IgD-negative memory B cell (primary cell): ENCODE data around the gene TMEM165. TPM values are rescaled to one million over a fixed set of nuclear protein-coding genes. Genes with fewer than 3 reads are reported as not detected.
"Not testable (repeated sequence)": the region's sequence is repeated elsewhere in the genome, so short reads cannot be mapped to it uniquely, and the experiment has no call there.

Experiments used
- H3K27ac Mint-ChIP-seq, 3 donors: one replicate each; pipeline ENCODE4 v1.8.0; 2020 to 2022; ENCODE audit warnings: mild to moderate bottlenecking in 3 of 3, mixed read lengths in 3 of 3, moderate library complexity in 1 of 3
- H3K27me3 Mint-ChIP-seq: one replicate; pipeline ENCODE4 v1.8.0; 2021; ENCODE audit warnings: mixed read lengths
- H3K36me3 Mint-ChIP-seq: one replicate; pipeline ENCODE4 v1.8.0; 2020; ENCODE audit warnings: mild to moderate bottlenecking, mixed read lengths
- H3K4me1 Mint-ChIP-seq, 3 donors: one replicate each; pipeline ENCODE4 v1.8.0; 2020 to 2022; ENCODE audit warnings: mixed read lengths in 3 of 3, mild to moderate bottlenecking in 1 of 3
- H3K4me3 Mint-ChIP-seq, 4 donors: one replicate each; pipeline ENCODE4 v1.8.0; 2020 to 2022; ENCODE audit warnings: mild to moderate bottlenecking in 4 of 4, mixed read lengths in 4 of 4, moderate library complexity in 3 of 4
- H3K9me3 Mint-ChIP-seq, 3 donors: one replicate each; pipeline ENCODE4 v1.8.0; 2020 to 2021; ENCODE audit warnings: mixed read lengths in 3 of 3, mild to moderate bottlenecking in 1 of 3
- polyA plus RNA-seq: library from polyadenylated mRNA; unstranded; fragments of 300-500 nt; fragmentation: Illumina TruSeq; gene quantifications from one replicate; pipeline ENCODE4 v1.2.3, GENCODE V29; 2021

TMEM165 gene
- polyA plus RNA-seq, 1 donor from 2014 or later, result 56.1 TPM

- H3K36me3 Mint-ChIP-seq, result peaks cover 4% of the 10 kb centered on the region
- no peaks in the 10 kb centered on the region for H3K27me3 Mint-ChIP-seq
- H3K4me1 Mint-ChIP-seq, result peaks cover 6 to 11% (median 10%) of the 10 kb centered on the region in 3 donors
- no peaks in the 10 kb centered on the region for H3K9me3 Mint-ChIP-seq
- no peak overlapping the region for H3K27ac Mint-ChIP-seq
- peak overlapping the region in 1 of 4 donors; percentile 27 for H3K4me3 Mint-ChIP-seq
Observed at GRCh38 chr4:55359397-55359916, 36.3 kb upstream of the TMEM165 start.

- H3K27ac Mint-ChIP-seq, H3K4me1 Mint-ChIP-seq, H3K27me3 Mint-ChIP-seq, H3K36me3 Mint-ChIP-seq, H3K4me3 Mint-ChIP-seq, H3K9me3 Mint-ChIP-seq: not testable (repeated sequence)
Observed at GRCh38 chr4:55362938-55363337, 32.8 kb upstream of the TMEM165 start.

GRCh38 chr4:55363691-55364351 lies 31.9 kb upstream of the TMEM165 start:
- H3K4me3 Mint-ChIP-seq, result no peak overlapping the region
- peaks cover 2 to 6% (median 3%) of the 10 kb centered on the region in 3 donors for H3K4me1 Mint-ChIP-seq
- H3K27ac Mint-ChIP-seq, result no peak overlapping the region
- H3K9me3 Mint-ChIP-seq, result no peaks in the 10 kb centered on the region
- no peaks in the 10 kb centered on the region for H3K27me3 Mint-ChIP-seq
- H3K36me3 Mint-ChIP-seq, result peaks cover 2% of the 10 kb centered on the region

DNA sequence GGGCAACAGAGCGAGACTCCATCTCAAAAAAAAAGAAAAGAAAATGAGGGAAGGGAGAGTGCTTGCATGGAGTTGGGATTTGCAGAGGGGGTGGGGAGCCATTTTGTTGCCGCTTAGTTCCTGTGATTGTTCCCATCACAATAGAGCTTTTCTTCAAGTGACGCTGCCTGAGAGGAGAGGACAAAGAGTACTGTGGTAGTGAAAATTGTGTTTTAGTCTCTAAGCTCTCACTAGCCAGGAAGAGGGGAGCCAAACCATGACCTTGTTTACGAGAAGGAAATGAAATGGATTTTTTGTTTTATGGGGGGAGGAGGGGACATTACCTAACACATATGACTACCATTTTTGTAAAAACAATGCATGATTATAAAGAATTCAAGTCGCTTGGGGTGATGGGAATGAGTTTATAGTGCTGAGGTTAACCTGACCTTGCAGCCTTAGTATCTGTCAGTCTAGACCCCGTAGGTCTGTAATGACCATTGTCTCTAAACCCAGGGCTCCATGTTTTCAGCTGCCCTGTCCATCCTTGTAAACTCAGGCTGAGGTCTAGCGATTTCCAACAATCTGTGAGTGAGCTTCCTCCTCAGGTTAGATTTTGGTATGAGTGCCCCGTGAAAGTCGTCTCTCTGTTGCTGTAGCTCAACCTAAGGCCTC lies 30.9 kb upstream of the TMEM165 start:
- Mint-ChIP-seq H3K27ac (no peak overlapping the region), H3K4me3 (no peak overlapping the region), H3K27me3 (no peaks in the 10 kb centered on the region), H3K4me1 (peaks cover 0 to 1% (median 0%) of the 10 kb centered on the region in 3 donors), H3K9me3 (no peaks in the 10 kb centered on the region), H3K36me3 (peaks cover 2% of the 10 kb centered on the region)

DNA sequence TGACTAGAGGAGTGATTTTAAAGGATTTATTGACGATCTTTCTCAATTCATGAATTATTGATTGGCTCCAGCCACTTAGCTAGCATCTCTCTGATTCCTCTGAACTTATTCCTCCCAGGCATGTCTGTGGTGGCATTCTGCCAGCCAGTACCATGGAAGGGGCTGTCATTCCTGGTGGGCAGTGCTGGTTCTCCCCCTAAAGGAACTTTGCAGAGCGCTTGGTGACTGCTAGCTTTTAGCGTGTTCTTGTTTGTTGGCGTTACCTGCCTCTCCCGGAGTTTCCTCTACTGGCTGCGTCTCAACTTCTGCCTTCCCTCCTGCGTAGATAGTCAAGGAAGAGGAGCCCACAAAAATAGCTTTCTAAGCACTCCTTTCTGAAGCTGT lies 30.4 kb upstream of the TMEM165 start:
- peaks cover 4% of the 10 kb centered on the region for H3K36me3 Mint-ChIP-seq
- H3K4me3 Mint-ChIP-seq, result no peak overlapping the region
- no peaks in the 10 kb centered on the region for H3K27me3 Mint-ChIP-seq
- no peaks in the 10 kb centered on the region for H3K9me3 Mint-ChIP-seq
- peaks cover 0 to 1% (median 0%) of the 10 kb centered on the region in 3 donors for H3K4me1 Mint-ChIP-seq
- H3K27ac Mint-ChIP-seq, result no peak overlapping the region

DNA sequence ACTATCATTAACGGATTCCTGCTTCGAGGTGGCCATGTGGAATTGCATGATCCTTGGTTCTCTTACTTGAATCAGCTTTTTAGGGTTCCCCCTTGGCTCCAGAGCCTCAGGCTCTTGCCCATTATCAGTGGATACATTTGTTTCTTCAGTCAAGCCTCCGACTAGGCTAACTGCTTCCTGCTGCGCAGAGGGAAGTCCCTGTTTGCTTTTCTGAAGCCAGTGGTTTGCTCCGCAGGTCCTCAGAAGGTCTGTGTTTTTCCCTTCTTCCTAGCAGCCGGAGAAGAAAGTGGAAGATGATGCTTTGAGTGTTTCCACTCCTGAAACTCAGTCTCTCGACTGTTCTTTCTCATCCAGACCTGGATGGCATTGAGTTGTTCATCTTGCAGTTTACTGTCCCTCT lies 29.1 kb upstream of the TMEM165 start:
- Mint-ChIP-seq H3K4me1 (peaks cover 0 to 1% (median 0%) of the 10 kb centered on the region in 3 donors), H3K27ac (no peak overlapping the region), H3K27me3 (no peaks in the 10 kb centered on the region), H3K4me3 (no peak overlapping the region), H3K36me3 (peaks cover 4% of the 10 kb centered on the region), H3K9me3 (no peaks in the 10 kb centered on the region)

DNA sequence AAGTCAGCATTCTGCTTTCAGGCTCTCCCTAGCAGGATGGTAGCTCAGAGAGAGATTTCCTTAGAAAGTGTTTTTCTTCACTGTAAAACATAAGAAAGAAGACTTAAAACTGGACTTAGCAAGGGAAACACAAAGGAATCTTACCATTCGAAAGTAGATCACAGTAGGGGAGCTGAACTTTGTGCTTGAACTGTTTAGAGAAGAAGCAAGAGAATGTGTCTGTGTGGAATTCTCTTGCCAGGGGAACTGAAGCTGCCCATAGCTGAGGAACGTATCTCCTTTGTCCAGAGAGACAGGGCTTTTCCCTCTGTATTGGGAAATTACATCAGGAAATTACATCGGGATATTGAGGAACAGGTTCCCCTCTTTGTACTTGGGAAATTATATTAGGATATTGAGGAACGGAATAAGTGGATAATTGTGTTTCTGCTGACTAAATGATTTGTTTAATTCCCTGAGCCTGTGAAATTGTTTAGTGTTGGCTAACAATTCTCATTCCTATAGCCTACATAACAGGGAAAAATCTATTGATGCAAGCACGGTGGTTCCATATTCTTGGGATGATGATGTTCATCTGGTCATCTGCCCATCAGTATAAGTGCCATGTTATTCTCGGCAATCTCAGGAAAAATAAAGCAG lies 28.6 kb upstream of the TMEM165 start:
- Mint-ChIP-seq H3K4me1 (peaks cover 0 to 1% (median 0%) of the 10 kb centered on the region in 3 donors), H3K27me3 (no peaks in the 10 kb centered on the region), H3K9me3 (no peaks in the 10 kb centered on the region), H3K4me3 (no peak overlapping the region), H3K27ac (no peak overlapping the region), H3K36me3 (peaks cover 4% of the 10 kb centered on the region)

GRCh38 chr4:55369968-55370367 lies 25.8 kb upstream of the TMEM165 start:
- Mint-ChIP-seq H3K4me1 (peaks cover 0 to 2% (median 0%) of the 10 kb centered on the region in 3 donors), H3K36me3 (peaks cover 4% of the 10 kb centered on the region), H3K27ac (no peak overlapping the region), H3K4me3 (no peak overlapping the region), H3K9me3 (no peaks in the 10 kb centered on the region), H3K27me3 (no peaks in the 10 kb centered on the region)

DNA sequence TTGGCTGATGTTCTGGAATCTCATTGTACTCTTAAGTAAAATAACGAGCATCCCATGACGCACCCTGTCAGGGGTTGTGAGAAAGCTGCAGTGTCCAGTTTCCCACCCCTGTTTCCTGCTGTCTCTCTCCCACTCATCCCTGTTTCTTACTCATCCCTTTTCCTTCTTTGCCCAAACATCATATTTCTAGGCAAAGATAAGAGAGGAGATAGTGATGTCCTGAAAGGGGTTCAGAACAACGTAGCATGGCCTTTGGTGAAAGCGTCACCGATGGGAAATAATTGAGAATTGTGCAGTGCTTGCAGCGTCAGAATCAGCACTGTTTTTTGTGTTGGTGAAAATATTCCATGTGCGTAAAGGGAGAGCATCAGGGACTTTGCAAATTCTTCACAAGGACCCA lies 23.5 kb upstream of the TMEM165 start:
- Mint-ChIP-seq H3K27me3 (no peaks in the 10 kb centered on the region), H3K27ac (no peak overlapping the region), H3K4me3 (no peak overlapping the region), H3K36me3 (peaks cover 4% of the 10 kb centered on the region), H3K4me1 (peaks cover 0 to 2% (median 0%) of the 10 kb centered on the region in 3 donors), H3K9me3 (no peaks in the 10 kb centered on the region)

GRCh38 chr4:55373461-55373860 lies 22.3 kb upstream of the TMEM165 start:
- Mint-ChIP-seq H3K36me3 (peaks cover 4% of the 10 kb centered on the region), H3K4me1 (peaks cover 0 to 2% (median 0%) of the 10 kb centered on the region in 3 donors), H3K9me3 (no peaks in the 10 kb centered on the region), H3K4me3 (no peak overlapping the region), H3K27me3 (no peaks in the 10 kb centered on the region), H3K27ac (no peak overlapping the region)

DNA sequence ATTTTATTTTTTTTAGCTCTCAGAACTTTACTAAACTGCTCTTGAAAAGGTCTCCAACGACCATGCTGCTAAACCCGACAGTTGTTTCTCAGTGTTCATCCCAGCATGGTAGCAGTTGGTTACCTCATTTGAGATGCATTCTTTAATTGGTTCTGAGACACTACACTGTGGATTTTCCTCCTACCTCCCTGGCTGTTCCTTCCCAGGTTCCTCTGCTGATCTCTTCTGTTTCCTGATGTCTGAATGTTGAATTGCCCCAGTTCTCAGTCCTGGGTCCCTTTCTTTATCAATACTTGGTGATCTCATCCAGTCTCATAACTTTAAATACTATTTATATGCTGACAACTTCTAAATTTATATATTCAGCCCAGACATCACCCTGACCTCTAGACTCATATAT lies 19.1 kb upstream of the TMEM165 start:
- Mint-ChIP-seq H3K4me3 (no peak overlapping the region), H3K27ac (no peak overlapping the region), H3K36me3 (peaks cover 1% of the 10 kb centered on the region), H3K4me1 (peaks cover 0 to 2% (median 0%) of the 10 kb centered on the region in 3 donors), H3K27me3 (no peaks in the 10 kb centered on the region), H3K9me3 (no peaks in the 10 kb centered on the region)

GRCh38 chr4:55378617-55379467 lies 16.9 kb upstream of the TMEM165 start:
- Mint-ChIP-seq H3K36me3 (no peaks in the 10 kb centered on the region), H3K4me1 (peaks cover 0 to 2% (median 0%) of the 10 kb centered on the region in 3 donors), H3K4me3 (no peak overlapping the region), H3K27ac (no peak overlapping the region), H3K27me3 (no peaks in the 10 kb centered on the region), H3K9me3 (no peaks in the 10 kb centered on the region)

- Mint-ChIP-seq H3K9me3 (no peaks in the 10 kb centered on the region), H3K4me3 (no peak overlapping the region), H3K27ac (no peak overlapping the region), H3K36me3 (no peaks in the 10 kb centered on the region), H3K27me3 (no peaks in the 10 kb centered on the region), H3K4me1 (no peaks in the 10 kb centered on the region)
Observed at GRCh38 chr4:55380576-55380975, 15.2 kb upstream of the TMEM165 start.

DNA sequence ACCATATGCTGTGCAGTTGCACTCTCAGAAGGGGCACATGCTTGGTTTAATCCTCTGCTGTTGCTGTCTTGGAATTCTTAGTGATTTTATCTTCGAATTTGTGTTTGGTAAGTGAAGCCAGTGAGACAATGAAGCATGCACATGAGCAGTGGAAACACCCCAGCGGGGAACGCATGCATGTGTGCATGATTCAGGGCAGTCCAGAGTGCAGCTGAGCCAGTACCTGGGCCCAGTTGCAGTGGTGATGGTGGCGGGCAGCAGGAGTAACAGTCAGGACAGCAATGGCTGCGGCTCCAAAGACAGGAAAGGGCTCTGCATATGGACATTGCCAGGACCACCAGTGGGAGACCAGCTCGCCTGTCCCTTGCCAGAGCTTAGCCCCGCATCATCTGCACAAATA lies 14.3 kb upstream of the TMEM165 start:
- no peaks in the 10 kb centered on the region for H3K27me3 Mint-ChIP-seq
- no peaks in the 10 kb centered on the region for H3K9me3 Mint-ChIP-seq
- no peaks in the 10 kb centered on the region for H3K36me3 Mint-ChIP-seq
- H3K4me1 Mint-ChIP-seq, result peaks cover 0 to 2% (median 0%) of the 10 kb centered on the region in 3 donors
- H3K27ac Mint-ChIP-seq, result no peak overlapping the region
- no peak overlapping the region for H3K4me3 Mint-ChIP-seq
